K562 (cell line): ENCODE measurements around the gene VPS18. TPM values are rescaled to one million over a fixed set of nuclear protein-coding genes. Genes with fewer than 3 reads are reported as not detected.

ENCODE experiments used
- ATAC-seq: fragments of 200-7000 bp; cut with Tn5 transposase; 3 replicates; pipeline ENCODE4 v1.9.1; 2020; ENCODE audit warnings: moderate library complexity
- BruUV-seq: library from RNA; stranded (reverse); fragments of 400-500 nt; replicated peaks from 2 replicates; lab custom pipeline; 2021; lab: Mats Ljungman, UMichigan
- CTCF ChIA-PET: fragments of 300-600 bp; formaldehyde crosslinking; extraction: SDS; loops from one replicate; lab custom pipeline; 2021; ENCODE audit warnings: low intra/inter-chr PET ratio; lab: Yijun Ruan, JAX
- POLR2A ChIA-PET: fragments of 300-600, 350-650 bp; sonication (Branson Sonifier 250); formaldehyde crosslinking; extraction: SDS; loops from one replicate; lab custom pipeline; 2021; ENCODE audit warnings: antibody characterized with exemption, inconsistent platforms; lab: Yijun Ruan, JAX
- DNase-seq, 4 experiments: peaks; one replicate each; pipeline versions ENCODE4 v3.0.0 to v3.0.0-alpha.2; 2011 to 2018; ENCODE audit warnings: low spot score in 3 of 4, mixed read lengths in 3 of 4; ENCODE audit errors: extremely low read depth in 1 of 4
- FAIRE-seq: peaks from 2 replicates; lab custom pipeline; 2011; peaks lifted over from hg19 to GRCh38; lab: Jason Lieb, UNC
- H2AFZ ChIP-seq: 2 replicates; pipeline ENCODE4 v1.6.0; 2011; ENCODE audit warnings: low read depth, low read length, control low read depth, inconsistent platforms
- H3K27ac ChIP-seq: fragments of 200-600 bp; 3 replicates; pipeline ENCODE4 v1.8.0; 2011; ENCODE audit warnings: low read depth, mild to moderate bottlenecking, control low read depth, inconsistent platforms, low read length, moderate library complexity, mixed read lengths; ENCODE audit errors: extremely low read depth
- H3K27me3 ChIP-seq, 2 experiments: fragments of 300-600 bp in 1 of 2; 2 replicates in 1 of 2; 3 replicates in 1 of 2; pipeline versions ENCODE4 v1.6.0 to v1.8.0; 2011; ENCODE audit warnings: inconsistent platforms in 2 of 2, low read length in 2 of 2, mild to moderate bottlenecking in 1 of 2, mixed read lengths in 1 of 2, moderate library complexity in 1 of 2; ENCODE audit not compliant: control insufficient read depth in 2 of 2, insufficient read depth in 2 of 2
- H3K36me3 ChIP-seq: fragments of 300-600 bp; 3 replicates; pipeline ENCODE4 v1.8.0; 2011; ENCODE audit warnings: mild to moderate bottlenecking, low read length, inconsistent platforms; ENCODE audit not compliant: control insufficient read depth, insufficient read depth
- H3K4me1 ChIP-seq, 2 experiments: fragments of 200-600 bp in 1 of 2; replicated peaks in 1 of 2; 2 replicates in 1 of 2; 3 replicates in 1 of 2; pipeline versions ENCODE4 v1.5.1 to v1.8.0; 2011; ENCODE audit warnings: inconsistent platforms in 2 of 2, low read length in 2 of 2, mild to moderate bottlenecking in 1 of 2, mixed read lengths in 1 of 2, moderate library complexity in 1 of 2; ENCODE audit not compliant: control insufficient read depth in 2 of 2, insufficient read depth in 2 of 2
- H3K4me2 ChIP-seq: 2 replicates; pipeline ENCODE4 v1.6.1; 2011; ENCODE audit warnings: low read length, control low read depth, inconsistent platforms, mixed read lengths; ENCODE audit not compliant: insufficient read depth
- H3K4me3 ChIP-seq: fragments of 200-600 bp; sonication (generic), shearing (Covaris generic); 2 replicates; pipeline ENCODE4 v1.5.1; 2016; ENCODE audit warnings: control low read depth, inconsistent platforms
- H3K79me2 ChIP-seq: fragments of 200-600 bp; 3 replicates; pipeline ENCODE4 v1.8.0; 2011; ENCODE audit warnings: low read length, inconsistent platforms; ENCODE audit not compliant: control insufficient read depth, insufficient read depth
- H3K9ac ChIP-seq, 2 experiments: 2 replicates each; pipeline versions ENCODE4 v1.6.0 to v1.6.1; 2011; ENCODE audit warnings: low read depth in 2 of 2, low read length in 2 of 2, control low read depth in 1 of 2, inconsistent platforms in 1 of 2, mild to moderate bottlenecking in 1 of 2, mixed read lengths in 1 of 2; ENCODE audit not compliant: insufficient read depth in 1 of 2
- H3K9me1 ChIP-seq: one replicate; pipeline ENCODE4 v1.6.0; 2011; ENCODE audit warnings: inconsistent platforms, mild to moderate bottlenecking, low read length, moderate library complexity; ENCODE audit not compliant: control insufficient read depth, insufficient read depth
- H3K9me3 ChIP-seq: replicated peaks from 2 replicates; pipeline ENCODE4 v1.5.1; 2011; ENCODE audit warnings: low read depth, low read length, inconsistent platforms; ENCODE audit not compliant: control insufficient read depth, insufficient read depth
- H4K20me1 ChIP-seq: replicated peaks from 2 replicates; pipeline ENCODE4 v1.6.1; 2011; ENCODE audit warnings: low read length, inconsistent platforms, mixed read lengths; ENCODE audit not compliant: control insufficient read depth, insufficient read depth
- KAT8 ChIP-seq: fragments of 450-650 bp; IDR thresholded peaks from 2 replicates; pipeline ENCODE4 v1.6.1; 2016; ENCODE audit warnings: low read depth, mild to moderate bottlenecking
- ZNF174 ChIP-seq: fragments of 250-450 bp; sonication (Bioruptor Pico); IDR thresholded peaks from 2 replicates; pipeline ENCODE4 v1.4.0; 2020; ENCODE audit warnings: mild to moderate bottlenecking
- WGBS: fragments of 100-300 bp; shearing (Covaris generic); methylation state at CpG from one replicate; pipeline ENCODE4 v1.1.6; 2016; ENCODE audit warnings: low coverage, mixed read lengths; ENCODE audit not compliant: insufficient coverage; ENCODE audit errors: missing lambda C conversion rate; 5-methylcytosine and 5-hydroxymethylcytosine counted together
- in situ Hi-C: fragments of 300-500 bp; cut with MboI; formaldehyde crosslinking; loops from 4 replicates; pipeline ENCODE4 v1.15.0; 2018; ENCODE audit warnings: inconsistent platforms, mixed read lengths
- intact Hi-C: fragments of 100-400 bp; cut with micrococcal nuclease; formaldehyde crosslinking; loops from 2 replicates; pipeline ENCODE4 v1.14.2; 2022
- polyA plus RNA-seq, 8 experiments: library from polyadenylated mRNA; depleted of rRNA in 4 of 8; stranded (reverse) in 5 of 8; unstranded in 3 of 8; fragments of >200 nt; fragmentation: Nextera tagmentation in 2 of 8; fragmentation: Illumina TruSeq in 1 of 8; extraction: Ambion mirVana in 2 of 8; extraction: Trizol in 1 of 8; gene quantifications; 2 replicates each; pipeline versions ENCODE4 v1.2.1 to v1.2.3, GENCODE V29; 2011 to 2014; ENCODE audit warnings: inconsistent platforms in 1 of 8, missing spikeins in 1 of 8
- total RNA-seq, 7 experiments: library from RNA; depleted of rRNA in 6 of 7; stranded (reverse); fragments of >200 nt in 6 of 7; fragmentation: Illumina TruSeq in 2 of 7; extraction: Trizol in 2 of 7; gene quantifications; 2 replicates each; pipeline versions ENCODE4 v1.2.1 to v1.2.3, GENCODE V29; 2011 to 2021; ENCODE audit warnings: low replicate concordance in 1 of 7
- TF ChIP-seq, protein P1 (sequence below): fragments of 150-350 bp; IDR thresholded peaks from 2 replicates; pipeline ENCODE4 v1.6.1; 2014; ENCODE audit warnings: low read depth, mild to moderate bottlenecking, low read length, borderline replicate concordance
- TF ChIP-seq, protein P2 (sequence below), 2 experiments: fragments of 450-650 bp in 1 of 2; sonication (generic) in 1 of 2; formaldehyde crosslinking in 1 of 2; IDR thresholded peaks in 1 of 2; conservative IDR thresholded peaks in 1 of 2; 2 replicates each; pipeline versions ENCODE4 v1.6.1 to v1.8.1; 2016 to 2023; ENCODE audit warnings: mild to moderate bottlenecking in 2 of 2, moderate library complexity in 2 of 2, inconsistent platforms in 1 of 2, missing genetic modification reagents in 1 of 2

The VPS18 gene
- total and polyA plus RNA-seq, 9 of the 15 experiments (the other 6 are each of a cell fraction or from before 2014, with no cell fraction given): 0.73 to 19.9 (median 8.5) TPM

DNA sequence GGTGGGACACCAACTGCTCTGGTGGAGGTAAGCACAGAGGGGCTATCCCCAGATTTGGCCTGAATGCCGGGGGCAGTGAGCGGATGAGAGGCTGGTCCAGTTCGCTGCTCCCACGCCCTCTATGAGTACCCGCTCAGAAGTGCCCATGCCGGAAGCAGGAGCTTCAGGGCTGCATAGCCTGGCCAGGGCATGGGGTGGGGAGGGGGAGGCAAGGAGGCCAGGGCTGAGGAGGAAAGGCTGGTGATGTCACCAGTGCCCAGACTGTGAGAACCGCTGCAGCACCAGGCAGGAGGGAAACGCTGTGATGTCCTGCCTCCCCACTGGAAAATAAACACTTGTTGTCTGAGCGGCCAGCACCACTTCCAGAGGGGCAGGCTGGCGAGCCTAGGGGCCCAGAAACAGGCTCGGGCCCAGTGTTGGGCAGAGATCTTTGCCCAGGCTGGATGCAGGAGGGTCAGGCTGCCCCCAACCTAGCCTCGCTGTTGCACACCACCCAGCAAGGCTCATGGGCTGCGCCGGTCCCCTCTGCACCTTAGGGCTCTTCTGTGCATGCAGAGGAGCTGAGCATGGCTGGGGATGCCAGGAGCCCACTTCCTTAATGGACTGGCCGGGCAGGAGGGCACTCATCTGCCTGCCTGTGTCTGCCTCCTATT, 24.0 kb downstream of the VPS18 start (continued):
- TF ChIP-seq, protein P1, sequence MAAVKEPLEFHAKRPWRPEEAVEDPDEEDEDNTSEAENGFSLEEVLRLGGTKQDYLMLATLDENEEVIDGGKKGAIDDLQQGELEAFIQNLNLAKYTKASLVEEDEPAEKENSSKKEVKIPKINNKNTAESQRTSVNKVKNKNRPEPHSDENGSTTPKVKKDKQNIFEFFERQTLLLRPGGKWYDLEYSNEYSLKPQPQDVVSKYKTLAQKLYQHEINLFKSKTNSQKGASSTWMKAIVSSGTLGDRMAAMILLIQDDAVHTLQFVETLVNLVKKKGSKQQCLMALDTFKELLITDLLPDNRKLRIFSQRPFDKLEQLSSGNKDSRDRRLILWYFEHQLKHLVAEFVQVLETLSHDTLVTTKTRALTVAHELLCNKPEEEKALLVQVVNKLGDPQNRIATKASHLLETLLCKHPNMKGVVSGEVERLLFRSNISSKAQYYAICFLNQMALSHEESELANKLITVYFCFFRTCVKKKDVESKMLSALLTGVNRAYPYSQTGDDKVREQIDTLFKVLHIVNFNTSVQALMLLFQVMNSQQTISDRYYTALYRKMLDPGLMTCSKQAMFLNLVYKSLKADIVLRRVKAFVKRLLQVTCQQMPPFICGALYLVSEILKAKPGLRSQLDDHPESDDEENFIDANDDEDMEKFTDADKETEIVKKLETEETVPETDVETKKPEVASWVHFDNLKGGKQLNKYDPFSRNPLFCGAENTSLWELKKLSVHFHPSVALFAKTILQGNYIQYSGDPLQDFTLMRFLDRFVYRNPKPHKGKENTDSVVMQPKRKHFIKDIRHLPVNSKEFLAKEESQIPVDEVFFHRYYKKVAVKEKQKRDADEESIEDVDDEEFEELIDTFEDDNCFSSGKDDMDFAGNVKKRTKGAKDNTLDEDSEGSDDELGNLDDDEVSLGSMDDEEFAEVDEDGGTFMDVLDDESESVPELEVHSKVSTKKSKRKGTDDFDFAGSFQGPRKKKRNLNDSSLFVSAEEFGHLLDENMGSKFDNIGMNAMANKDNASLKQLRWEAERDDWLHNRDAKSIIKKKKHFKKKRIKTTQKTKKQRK: no peak
- TF ChIP-seq KAT8: no peak

DNA sequence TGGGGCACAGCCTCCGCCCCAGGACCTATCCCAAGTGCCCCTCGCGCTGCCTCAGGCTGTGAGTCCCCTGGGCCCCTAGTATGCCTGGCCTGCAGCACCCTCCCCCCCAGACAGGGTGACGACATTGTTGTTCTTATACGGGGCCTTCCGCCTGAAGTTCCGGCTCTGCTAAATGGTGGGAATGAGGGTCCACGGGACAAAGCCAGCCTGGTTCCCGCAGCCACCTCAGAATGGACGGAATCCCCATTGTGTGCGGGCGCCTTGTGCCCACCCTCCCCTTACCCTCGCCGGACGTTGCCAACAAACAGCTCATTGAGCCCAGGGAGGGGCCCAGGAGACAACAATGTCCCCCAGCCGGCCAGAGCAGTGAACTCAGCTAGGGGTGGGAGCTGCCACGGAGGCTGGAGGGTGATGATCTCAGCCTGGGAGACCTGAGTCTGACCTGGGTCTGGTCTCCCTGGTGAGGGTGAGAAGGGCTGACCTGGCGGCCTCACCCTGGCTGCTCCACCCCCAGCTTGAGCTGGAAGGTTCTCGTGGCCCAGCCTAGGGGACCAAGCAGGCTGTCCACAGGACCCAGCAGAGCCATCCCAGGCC, 24.6 kb downstream of the VPS18 start:
- Histone ChIP-seq H3K9ac (peak overlapping the region in 1 of 2 experiments; percentile 30; a peak in 1 of 4 replicates), H3K79me2 (no peaks in the 10 kb centered on the region), H3K27ac (no peak overlapping the region), H3K9me1 (no peaks in the 10 kb centered on the region), H3K4me2 (no peak overlapping the region), H3K36me3 (no peaks in the 10 kb centered on the region), H3K4me3 (no peak overlapping the region), H2AFZ (peak overlapping the region; percentile 58), H3K27me3 (no peaks in the 10 kb centered on the region), H3K4me1 (peaks cover 0 to 30% of the 10 kb centered on the region in 2 experiments; a peak in 3 of 5 replicates), H4K20me1 (no peaks in the 10 kb centered on the region), H3K9me3 (no peaks in the 10 kb centered on the region)
- 46% methylated on average over 18 of the region's 19 CpGs for WGBS
- CTCF ChIA-PET: no interaction called here
- intact Hi-C loops: no loop called here
- in situ Hi-C loops: no loop called here
- ATAC-seq: peak; percentile 29; the same call in 2 of the 3 replicates
- POLR2A ChIA-PET: interaction anchor here (0.7 kb wide), 1 partner anchor 234 kb away, joined by 4 read pairs; no protein-coding TSS in a partner anchor
- TF ChIP-seq, protein P2, sequence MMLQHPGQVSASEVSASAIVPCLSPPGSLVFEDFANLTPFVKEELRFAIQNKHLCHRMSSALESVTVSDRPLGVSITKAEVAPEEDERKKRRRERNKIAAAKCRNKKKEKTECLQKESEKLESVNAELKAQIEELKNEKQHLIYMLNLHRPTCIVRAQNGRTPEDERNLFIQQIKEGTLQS (IDR thresholded peaks at IDR 0.05): peak; percentile 20; the same call in 1 of the 2 replicates
- TF ChIP-seq, protein P2 (CRISPR knock-in tag; conservative IDR thresholded peaks at IDR 0.05): no peak
- TF ChIP-seq ZNF174: no peak
- FAIRE-seq: no peak
- no TSS peak for BruUV-seq
- DNase-seq: peak in 2 of 4 experiments; percentile 37
